SK-MEL-5 (cell line): ENCODE results near the gene DSN1. TPM values are rescaled to one million over a fixed set of nuclear protein-coding genes. Genes with fewer than 3 reads are reported as not detected.
A peak's percentile ranks its signal among the peaks of the same experiment; 100 is the strongest.

Experiments
- DNase-seq: peaks from one replicate; pipeline ENCODE4 v3.0.0-alpha.2; 2016; ENCODE audit warnings: low read depth, low spot score
- in situ Hi-C: cut with HindIII; loops from 2 replicates; pipeline ENCODE4 v1.10.0; 2016; ENCODE audit warnings: low sequenced_read_pairs, high pct_unique_total_duplicates, low pct_unique_long_range_greater_than_20kb
- total RNA-seq: library from RNA; depleted of rRNA; stranded (reverse); fragments of >200 nt; shearing (Covaris generic); gene quantifications from 2 replicates; pipeline ENCODE4 v1.2.3, GENCODE V29; 2014; rRNA removed

The DSN1 gene
- total RNA-seq, 1 experiment from 2014 or later = 28.4 TPM

DNA sequence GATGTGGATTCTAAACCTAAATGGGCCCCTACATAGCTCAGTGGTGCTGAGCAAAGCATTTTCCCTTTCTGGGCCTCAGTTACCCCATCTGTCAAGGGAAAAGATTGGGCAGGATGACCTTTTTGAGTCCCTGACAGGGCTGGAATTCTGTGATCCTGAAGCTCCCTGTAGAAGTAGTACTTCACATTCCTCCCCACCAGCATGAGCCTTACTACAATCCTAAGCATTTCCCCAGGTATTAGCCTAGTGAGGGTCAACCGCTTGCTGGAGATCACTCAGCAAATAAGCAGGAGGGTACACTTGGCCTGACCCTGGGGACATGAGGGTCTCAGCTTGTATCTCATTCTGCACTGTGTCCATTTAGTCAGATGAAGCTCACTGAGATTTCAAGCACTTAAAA is 41.1 kb downstream of the DSN1 start:
- in situ Hi-C loops = no loop called here
- no peak for DNase-seq

DNA sequence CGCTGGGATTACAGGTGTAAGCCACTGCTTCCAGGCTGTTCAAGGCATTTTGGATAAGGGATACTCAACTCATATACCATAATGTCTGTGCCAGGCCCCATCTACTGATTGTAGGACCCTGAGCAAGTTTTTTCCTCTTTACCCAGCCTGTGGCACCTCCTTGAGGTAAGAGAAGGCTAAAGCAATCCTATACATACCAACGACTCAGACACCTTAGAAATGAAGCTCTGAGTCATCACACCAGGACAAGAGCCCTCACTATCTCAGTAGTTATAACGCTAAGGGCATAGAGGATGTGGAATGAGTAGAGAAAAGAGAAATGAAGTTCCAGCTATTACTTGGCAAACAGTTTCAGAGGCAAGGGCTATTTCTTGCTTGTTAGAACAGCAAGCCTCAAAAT is 44.6 kb downstream of the DSN1 start:
- in situ Hi-C loops = no loop called here
- DNase-seq = peak; percentile 34

DNA sequence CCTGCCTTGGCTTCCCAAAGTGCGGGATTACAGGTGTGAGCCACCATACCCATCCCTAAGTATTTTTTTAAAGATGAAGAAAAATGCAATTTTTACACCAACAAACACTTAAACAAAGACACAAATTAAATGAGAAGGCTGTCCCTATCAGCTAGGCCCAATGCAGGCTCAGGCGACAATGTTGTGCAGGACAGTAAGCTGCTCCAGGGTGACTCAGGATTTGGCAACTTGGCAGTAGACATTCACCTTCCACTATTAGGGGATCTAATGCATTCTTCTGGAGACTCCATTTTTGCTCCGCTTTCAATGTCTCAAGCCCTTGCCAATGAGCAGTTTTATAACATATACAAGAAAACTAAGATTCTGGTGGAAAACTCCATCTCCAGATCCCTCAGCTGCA is 47.4 kb downstream of the DSN1 start:
- in situ Hi-C loops = no loop called here
- DNase-seq = no peak

DNA sequence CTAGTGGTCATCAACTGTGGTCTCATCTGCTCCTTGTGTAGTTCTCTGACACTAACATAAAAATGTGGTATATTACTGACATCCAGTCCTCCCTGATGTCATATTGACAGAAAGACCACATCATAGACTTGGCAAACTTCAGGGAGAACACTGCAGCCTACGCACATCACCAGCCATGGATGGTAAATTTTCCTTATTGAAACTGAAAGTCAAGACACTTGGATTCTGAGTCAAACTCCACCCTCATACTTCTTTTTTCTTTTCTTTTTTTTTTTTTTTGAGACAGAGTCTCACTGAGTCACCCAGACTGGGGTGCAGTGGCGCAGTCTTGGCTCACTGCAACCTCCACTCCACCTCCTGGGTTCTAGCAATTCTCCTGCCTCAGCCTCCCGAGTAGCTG is 53.1 kb downstream of the DSN1 start:
- DNase-seq = no peak
- in situ Hi-C loops = no loop called here

DNA sequence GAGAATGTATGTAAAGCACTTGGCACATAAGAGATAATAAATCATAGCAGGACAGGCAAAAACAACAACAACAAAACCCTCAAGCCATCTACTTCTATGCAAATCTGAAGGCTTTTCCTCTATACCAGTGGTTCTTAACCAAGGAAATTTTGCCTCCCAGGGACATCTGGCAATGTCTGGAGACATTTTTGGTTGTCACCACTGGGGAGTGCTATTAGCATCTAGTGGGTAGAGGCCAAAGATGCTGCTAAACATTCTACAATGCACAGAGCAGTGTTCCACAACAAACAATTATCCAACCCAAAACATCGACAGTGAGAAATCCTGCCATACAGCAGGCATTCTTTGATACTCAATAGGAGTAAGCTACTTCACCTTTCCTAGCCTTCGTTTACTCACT is 55.9 kb downstream of the DSN1 start:
- DNase-seq = peak; percentile 64
- in situ Hi-C loops = no loop called here

DNA sequence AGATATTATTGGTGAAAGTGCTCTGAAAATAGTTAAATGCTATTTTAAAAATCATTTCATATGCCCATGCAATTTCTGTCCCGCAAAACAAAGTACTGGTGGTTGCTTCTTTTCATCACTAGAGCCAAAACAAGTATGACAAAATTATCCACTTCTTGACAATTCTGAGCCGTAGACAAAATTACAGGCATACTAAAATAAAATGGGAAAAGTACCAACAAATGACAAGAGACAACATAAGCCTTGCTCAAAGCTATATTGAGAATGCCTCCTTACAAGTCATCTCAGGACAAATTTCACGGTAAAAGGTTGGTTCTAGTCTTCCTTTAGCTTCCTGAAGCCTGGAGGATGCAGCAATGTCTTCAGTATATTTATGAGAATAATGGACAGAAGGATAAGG is 56.5 kb downstream of the DSN1 start:
- DNase-seq = no peak
- in situ Hi-C loops = no loop called here

DNA sequence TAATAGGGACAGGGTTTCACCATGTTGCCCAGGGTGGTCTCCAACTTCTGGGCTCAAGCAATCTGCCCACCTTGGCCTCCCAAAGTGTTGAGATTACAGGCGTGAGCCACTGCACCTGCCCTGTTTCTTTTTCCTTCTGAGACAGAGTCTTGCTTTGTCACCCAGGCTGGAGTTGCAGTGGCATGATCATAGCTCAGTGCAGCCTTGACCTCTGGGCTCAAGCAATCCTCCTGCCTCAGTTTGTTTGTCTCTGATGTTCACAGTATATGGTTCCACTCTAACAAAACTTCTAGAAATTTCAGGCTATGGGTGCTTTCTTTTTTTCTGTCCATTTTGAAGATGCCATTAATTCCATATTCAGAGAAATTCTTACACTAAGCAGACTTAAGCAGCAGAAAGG is 60.8 kb downstream of the DSN1 start:
- DNase-seq = no peak
- in situ Hi-C loops = no loop called here

DNA sequence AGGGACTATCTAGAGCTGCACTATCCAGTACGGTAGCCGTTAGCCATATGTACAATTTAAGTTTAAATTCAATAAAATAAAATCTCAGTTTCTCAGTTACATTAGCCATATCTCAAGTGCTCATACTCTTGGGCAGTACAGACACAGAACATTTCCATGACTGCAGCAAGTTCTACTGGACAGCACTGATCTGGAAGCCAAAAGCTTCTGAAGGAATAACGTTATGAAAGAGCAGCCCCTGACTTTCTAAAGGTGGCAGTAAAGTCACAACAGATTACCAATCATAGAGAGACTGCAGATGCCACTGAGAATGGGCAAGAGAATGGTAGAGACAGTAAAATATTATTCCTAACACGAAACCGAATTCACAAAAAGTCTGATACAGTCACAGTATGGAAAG is 64.4 kb downstream of the DSN1 start:
- in situ Hi-C loops = no loop called here
- DNase-seq = no peak

DNA sequence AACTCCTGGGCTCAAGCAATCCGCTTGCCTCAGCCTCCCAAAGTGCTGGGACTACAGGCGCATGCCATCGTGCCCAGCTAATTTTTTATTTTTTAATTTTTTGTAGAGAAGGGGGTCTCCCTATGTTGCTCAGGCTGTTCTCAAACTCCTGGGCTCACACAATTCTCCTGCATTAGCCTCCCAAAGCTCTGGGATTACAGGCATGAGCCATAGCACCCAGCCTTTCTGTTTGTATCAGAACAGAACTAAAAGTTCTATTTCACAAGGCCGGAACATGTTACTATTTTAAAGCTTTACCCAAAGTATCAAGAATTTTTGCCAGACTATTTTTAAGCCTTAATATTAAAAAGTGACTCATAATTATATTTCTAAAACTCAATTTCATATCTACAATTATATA is 70.0 kb downstream of the DSN1 start:
- in situ Hi-C loops = no loop called here
- no peak for DNase-seq

Other genes starting within 250 kb of the DSN1 start
- gene MYL9, start 232.2 kb downstream of the DSN1 start, total RNA-seq = not detected in 2 replicates
- gene TGIF2, start 200.2 kb downstream of the DSN1 start, total RNA-seq = 13.8 and 16.2 TPM in 2 replicates
- gene RAB5IF, start 168.0 kb downstream of the DSN1 start, total RNA-seq = 165 and 190 TPM in 2 replicates
- not detected in 2 replicates for gene SLA2, start 127.6 kb downstream of the DSN1 start, total RNA-seq
- 18.3 and 19.7 TPM in 2 replicates for gene NDRG3, start 27.7 kb downstream of the DSN1 start, total RNA-seq
- gene TLDC2, start 102.4 kb upstream of the DSN1 start, total RNA-seq = not detected in 2 replicates
- gene SAMHD1, start 177.9 kb upstream of the DSN1 start, total RNA-seq = 16.4 and 17.5 TPM in 2 replicates